Measurements from ENCODE around the gene DAPK1. TPM values are rescaled to one million over a fixed set of nuclear protein-coding genes. Genes with fewer than 3 reads are reported as not detected.

Gene DAPK1
- total and polyA plus RNA-seq, 10 of the 15 experiments (the other 5 are each of a cell fraction or from before 2014, with no cell fraction given) = 8.2 to 94.7 (median 51.6) TPM

DNA sequence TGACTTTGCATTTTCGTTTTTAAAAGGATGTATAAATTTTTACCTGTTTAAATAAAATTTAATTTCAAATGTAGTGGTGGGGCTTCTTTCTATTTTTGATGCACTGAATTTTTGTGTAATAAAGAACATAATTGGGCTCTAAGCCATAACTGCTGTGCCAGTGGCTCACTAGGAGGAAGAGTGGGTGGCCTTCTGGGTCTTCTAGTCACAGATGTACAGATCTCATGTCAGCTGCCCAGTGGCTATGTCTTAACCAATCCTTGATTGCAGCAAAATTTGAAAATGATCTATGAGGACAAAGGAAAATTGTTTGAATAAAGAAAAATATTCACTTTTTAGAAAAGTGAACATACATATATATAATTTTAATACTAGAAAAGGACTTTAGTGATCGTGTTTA, 233.7 kb downstream of the DAPK1 start:
- Histone ChIP-seq H3K27ac (ENCODE audit: control insufficient read depth, insufficient read depth) (no peak overlapping the region), H3K9me3 (replicated peaks; ENCODE audit: control insufficient read depth, insufficient read depth, low read length) (no peaks in the 10 kb centered on the region), H4K20me1 (ENCODE audit: control insufficient read depth, insufficient read depth) (no peaks in the 10 kb centered on the region), H3K9ac (ENCODE audit: control insufficient read depth, insufficient read depth, low read length) (no peak overlapping the region), H3K36me3 (ENCODE audit: control insufficient read depth in 2 of 2, insufficient read depth in 2 of 2, low read length in 1 of 2) (no peaks in the 10 kb centered on the region), H2AFZ (ENCODE audit: control insufficient read depth, low read depth, low read length) (no peak overlapping the region), H3K4me3 (no peak overlapping the region), H3K79me2 (ENCODE audit: control insufficient read depth, insufficient read depth, low read length) (no peaks in the 10 kb centered on the region), H3K4me1 (ENCODE audit: control insufficient read depth, insufficient read depth, low read length) (no peaks in the 10 kb centered on the region; the same call in 1 of the 2 replicates), H3K27me3 (replicated peaks in 1 of 2; ENCODE audit: control insufficient read depth in 2 of 2, insufficient read depth in 2 of 2, low read length in 1 of 2) (peaks cover 0 to 3% of the 10 kb centered on the region in 2 experiments), H3K4me2 (ENCODE audit: control insufficient read depth, insufficient read depth) (no peak overlapping the region)
- no TSS peak for BruUV-seq (replicated peaks)
- ChIA-PET RAD21 (ENCODE audit: unreplicated experiment) (no interaction called here), CTCF (no interaction called here), POLR2A (no interaction called here), SMC1A (ENCODE audit: uncharacterized antibody, unreplicated experiment) (no interaction called here)
- DNase-seq (ENCODE audit: low read depth, low spot score) (no peak), FAIRE-seq (no peak), ATAC-seq (no peak)
- intact Hi-C loops (cut with micrococcal nuclease; ENCODE audit: unreplicated experiment) = no loop called here
- WGBS (ENCODE audit: insufficient coverage, insufficient replicate concordance, low lambda C conversion rate, missing lambda C conversion rate) = 0% methylated on average over 2 of the region's 2 CpGs
- in situ Hi-C loops (cut with MboI) = no loop called here
- TF ChIP-seq ETV6 (conservative IDR thresholded peaks at IDR 0.05 in 1 of 2, IDR thresholded peaks at IDR 0.05 in 1 of 2; ENCODE audit: borderline replicate concordance in 1 of 2, low read depth in 1 of 2) (no peak), NR2F1 (conservative IDR thresholded peaks at IDR 0.05) (no peak), MEF2A (IDR thresholded peaks at IDR 0.05; ENCODE audit: insufficient read depth, low read depth, low read length) (no peak), SIN3A (IDR thresholded peaks at IDR 0.05; ENCODE audit: low read depth, low read length) (no peak), TCF12 (IDR thresholded peaks at IDR 0.05; ENCODE audit: low read depth, low read length) (no peak), SUPT20H (IDR thresholded peaks at IDR 0.05; ENCODE audit: borderline replicate concordance, control insufficient read depth, low read depth, low read length) (no peak), GABPA (IDR thresholded peaks at IDR 0.05; ENCODE audit: low read depth) (no peak), ZBTB33 (IDR thresholded peaks at IDR 0.05) (no peak), POLR2A (IDR thresholded peaks at IDR 0.05; ENCODE audit: low read depth, low read length) (no peak), NRF1 (conservative IDR thresholded peaks at IDR 0.05; ENCODE audit: low read depth, low read length) (no peak), NFYA (IDR thresholded peaks at IDR 0.05; ENCODE audit: borderline replicate concordance, low read depth, low read length) (no peak), NFYB (IDR thresholded peaks at IDR 0.05; ENCODE audit: insufficient read depth, low read depth, low read length) (no peak)
- TF ChIP-seq, protein P1, sequence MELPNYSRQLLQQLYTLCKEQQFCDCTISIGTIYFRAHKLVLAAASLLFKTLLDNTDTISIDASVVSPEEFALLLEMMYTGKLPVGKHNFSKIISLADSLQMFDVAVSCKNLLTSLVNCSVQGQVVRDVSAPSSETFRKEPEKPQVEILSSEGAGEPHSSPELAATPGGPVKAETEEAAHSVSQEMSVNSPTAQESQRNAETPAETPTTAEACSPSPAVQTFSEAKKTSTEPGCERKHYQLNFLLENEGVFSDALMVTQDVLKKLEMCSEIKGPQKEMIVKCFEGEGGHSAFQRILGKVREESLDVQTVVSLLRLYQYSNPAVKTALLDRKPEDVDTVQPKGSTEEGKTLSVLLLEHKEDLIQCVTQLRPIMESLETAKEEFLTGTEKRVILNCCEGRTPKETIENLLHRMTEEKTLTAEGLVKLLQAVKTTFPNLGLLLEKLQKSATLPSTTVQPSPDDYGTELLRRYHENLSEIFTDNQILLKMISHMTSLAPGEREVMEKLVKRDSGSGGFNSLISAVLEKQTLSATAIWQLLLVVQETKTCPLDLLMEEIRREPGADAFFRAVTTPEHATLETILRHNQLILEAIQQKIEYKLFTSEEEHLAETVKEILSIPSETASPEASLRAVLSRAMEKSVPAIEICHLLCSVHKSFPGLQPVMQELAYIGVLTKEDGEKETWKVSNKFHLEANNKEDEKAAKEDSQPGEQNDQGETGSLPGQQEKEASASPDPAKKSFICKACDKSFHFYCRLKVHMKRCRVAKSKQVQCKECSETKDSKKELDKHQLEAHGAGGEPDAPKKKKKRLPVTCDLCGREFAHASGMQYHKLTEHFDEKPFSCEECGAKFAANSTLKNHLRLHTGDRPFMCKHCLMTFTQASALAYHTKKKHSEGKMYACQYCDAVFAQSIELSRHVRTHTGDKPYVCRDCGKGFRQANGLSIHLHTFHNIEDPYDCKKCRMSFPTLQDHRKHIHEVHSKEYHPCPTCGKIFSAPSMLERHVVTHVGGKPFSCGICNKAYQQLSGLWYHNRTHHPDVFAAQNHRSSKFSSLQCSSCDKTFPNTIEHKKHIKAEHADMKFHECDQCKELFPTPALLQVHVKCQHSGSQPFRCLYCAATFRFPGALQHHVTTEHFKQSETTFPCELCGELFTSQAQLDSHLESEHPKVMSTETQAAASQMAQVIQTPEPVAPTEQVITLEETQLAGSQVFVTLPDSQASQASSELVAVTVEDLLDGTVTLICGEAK (IDR thresholded peaks at IDR 0.05; ENCODE audit: borderline replicate concordance) = no peak
- TF ChIP-seq, protein P2, sequence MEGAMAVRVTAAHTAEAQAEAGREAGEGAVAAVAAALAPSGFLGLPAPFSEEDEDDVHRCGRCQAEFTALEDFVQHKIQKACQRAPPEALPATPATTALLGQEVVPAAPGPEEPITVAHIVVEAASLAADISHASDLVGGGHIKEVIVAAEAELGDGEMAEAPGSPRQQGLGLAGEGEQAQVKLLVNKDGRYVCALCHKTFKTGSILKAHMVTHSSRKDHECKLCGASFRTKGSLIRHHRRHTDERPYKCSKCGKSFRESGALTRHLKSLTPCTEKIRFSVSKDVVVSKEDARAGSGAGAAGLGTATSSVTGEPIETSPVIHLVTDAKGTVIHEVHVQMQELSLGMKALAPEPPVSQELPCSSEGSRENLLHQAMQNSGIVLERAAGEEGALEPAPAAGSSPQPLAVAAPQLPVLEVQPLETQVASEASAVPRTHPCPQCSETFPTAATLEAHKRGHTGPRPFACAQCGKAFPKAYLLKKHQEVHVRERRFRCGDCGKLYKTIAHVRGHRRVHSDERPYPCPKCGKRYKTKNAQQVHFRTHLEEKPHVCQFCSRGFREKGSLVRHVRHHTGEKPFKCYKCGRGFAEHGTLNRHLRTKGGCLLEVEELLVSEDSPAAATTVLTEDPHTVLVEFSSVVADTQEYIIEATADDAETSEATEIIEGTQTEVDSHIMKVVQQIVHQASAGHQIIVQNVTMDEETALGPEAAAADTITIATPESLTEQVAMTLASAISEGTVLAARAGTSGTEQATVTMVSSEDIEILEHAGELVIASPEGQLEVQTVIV (IDR thresholded peaks at IDR 0.05; ENCODE audit: borderline replicate concordance, partially characterized antibody) = no peak
- TF ChIP-seq, protein P3, sequence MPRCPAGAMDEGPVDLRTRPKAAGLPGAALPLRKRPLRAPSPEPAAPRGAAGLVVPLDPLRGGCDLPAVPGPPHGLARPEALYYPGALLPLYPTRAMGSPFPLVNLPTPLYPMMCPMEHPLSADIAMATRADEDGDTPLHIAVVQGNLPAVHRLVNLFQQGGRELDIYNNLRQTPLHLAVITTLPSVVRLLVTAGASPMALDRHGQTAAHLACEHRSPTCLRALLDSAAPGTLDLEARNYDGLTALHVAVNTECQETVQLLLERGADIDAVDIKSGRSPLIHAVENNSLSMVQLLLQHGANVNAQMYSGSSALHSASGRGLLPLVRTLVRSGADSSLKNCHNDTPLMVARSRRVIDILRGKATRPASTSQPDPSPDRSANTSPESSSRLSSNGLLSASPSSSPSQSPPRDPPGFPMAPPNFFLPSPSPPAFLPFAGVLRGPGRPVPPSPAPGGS (IDR thresholded peaks at IDR 0.05; ENCODE audit: borderline replicate concordance, insufficient read depth, low read depth, low read length, poor library complexity, severe bottlenecking) = no peak
